Uterus (tissue), 2 donors: ENCODE results near the gene ADCK2.

Experiments used
- POLR2A ChIP-seq, 2 donors: fragments of 450-650 bp; IDR thresholded peaks; one replicate each; pipeline ENCODE4 v1.6.1; 2016; ENCODE audit warnings: antibody characterized with exemption in 2 of 2, mild to moderate bottlenecking in 1 of 2, moderate library complexity in 1 of 2
- TF ChIP-seq, protein P1 (sequence below), 4 experiments: fragments of 200-600 bp in 2 of 4; fragments of 450-650 bp in 2 of 4; sonication (generic) in 2 of 4; IDR thresholded peaks; one replicate each; pipeline ENCODE4 v1.5.1; 2016 to 2019; ENCODE audit warnings: antibody characterized with exemption in 4 of 4, mild to moderate bottlenecking in 2 of 4, moderate library complexity in 1 of 4

DNA sequence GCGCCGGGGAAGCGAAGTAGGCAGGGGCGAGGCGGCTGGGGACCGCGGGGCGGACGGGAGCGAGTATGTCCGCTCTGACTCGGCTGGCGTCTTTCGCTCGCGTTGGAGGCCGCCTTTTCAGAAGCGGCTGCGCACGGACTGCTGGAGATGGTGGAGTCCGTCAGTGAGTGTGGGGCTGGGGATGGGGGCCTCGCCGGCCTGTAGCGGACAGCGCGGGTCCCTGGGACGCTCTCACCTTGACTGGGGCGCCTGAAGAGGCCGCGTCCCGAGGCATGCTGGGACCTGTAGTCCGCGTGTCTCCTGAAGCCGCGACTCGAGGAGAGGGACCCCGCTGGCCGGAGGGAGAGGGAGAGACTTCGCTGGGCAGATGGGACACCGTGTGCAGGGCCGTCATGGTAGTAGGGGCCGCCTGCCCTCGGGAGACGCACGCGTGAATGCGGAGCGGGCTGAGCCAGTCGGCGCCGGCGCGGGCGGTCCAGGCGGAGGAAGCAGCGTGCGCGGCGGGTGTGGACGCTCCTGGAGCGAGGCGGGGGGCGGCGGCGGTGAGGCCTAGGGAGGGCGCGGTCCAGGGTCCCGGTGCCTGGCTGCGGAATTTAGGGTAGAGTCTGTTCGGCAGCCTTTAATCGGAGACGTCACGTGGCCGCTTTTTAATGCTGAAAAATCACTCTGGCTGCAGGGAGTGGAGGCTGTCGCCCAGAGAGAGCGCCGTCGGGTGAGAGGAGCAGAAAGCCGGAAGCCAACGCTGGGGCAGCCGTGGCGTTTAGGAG is 24.1 kb downstream of the ADCK2 start, which contains the start of gene NDUFB2:
- TF ChIP-seq, protein P1, sequence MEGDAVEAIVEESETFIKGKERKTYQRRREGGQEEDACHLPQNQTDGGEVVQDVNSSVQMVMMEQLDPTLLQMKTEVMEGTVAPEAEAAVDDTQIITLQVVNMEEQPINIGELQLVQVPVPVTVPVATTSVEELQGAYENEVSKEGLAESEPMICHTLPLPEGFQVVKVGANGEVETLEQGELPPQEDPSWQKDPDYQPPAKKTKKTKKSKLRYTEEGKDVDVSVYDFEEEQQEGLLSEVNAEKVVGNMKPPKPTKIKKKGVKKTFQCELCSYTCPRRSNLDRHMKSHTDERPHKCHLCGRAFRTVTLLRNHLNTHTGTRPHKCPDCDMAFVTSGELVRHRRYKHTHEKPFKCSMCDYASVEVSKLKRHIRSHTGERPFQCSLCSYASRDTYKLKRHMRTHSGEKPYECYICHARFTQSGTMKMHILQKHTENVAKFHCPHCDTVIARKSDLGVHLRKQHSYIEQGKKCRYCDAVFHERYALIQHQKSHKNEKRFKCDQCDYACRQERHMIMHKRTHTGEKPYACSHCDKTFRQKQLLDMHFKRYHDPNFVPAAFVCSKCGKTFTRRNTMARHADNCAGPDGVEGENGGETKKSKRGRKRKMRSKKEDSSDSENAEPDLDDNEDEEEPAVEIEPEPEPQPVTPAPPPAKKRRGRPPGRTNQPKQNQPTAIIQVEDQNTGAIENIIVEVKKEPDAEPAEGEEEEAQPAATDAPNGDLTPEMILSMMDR (IDR thresholded peaks at IDR 0.05), result peak in 1 of 4 experiments; percentile 20
- peak; percentile 77 to 94 for TF ChIP-seq POLR2A (IDR thresholded peaks at IDR 0.05)
